GM21390 (cell line): ENCODE data around the gene ALDH1L2.

ENCODE experiments used
- ATAC-seq: cut with Tn5 transposase; IDR thresholded peaks from one replicate; pipeline ENCODE4 v1.9.1; 2021; ENCODE audit not compliant: unreplicated experiment

Gene ALDH1L2

DNA sequence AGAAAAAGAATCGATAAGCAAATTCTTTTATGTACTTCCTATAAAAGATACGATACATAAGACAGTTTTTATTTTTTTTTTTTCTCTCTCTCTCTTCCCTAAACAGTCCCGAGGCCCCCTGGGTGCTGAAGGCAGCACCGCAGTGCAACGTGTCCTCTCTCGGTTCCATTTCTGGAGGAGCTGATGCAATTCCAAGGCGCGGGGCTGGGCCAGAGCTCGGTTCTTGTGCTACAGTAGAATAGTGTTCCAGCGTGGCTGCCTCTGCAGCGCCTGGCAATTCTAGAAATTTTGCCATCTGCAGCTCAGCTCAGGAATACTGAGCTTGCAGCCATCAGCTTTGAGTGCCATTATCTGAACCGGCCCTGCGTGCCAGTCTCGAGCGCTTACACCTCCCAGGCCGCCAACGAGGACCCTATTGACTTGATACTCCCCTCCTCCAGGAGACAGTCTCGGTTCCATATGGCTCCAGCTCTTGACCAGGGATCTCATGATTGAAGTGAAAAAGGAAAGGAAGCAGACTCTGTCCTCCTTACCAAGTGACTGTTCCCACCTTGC lies 630 bp downstream of the ALDH1L2 start:
- ATAC-seq = peak; percentile 43

DNA sequence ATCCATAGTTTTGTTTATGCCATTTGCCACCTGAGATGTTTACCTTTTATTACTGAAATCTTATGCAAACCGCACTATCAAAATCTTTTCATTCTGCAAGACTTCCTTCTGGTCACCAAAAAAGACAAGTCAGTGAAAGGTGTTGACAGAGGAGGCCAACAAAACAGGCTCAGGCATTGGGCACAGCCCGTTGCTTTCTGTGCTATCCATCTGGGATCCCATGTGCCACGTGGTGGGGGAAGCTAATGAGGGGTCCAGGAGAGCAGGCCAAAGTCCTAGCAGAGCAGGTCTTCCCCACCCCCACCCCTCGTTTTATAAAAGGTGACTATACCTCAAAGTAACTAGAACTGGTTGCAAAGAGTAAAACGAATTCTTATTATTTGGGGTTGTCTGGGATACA lies 1.2 kb downstream of the ALDH1L2 start:
- ATAC-seq = no peak

GRCh38 chr12:105078712-105079570 lies 5.3 kb downstream of the ALDH1L2 start:
- no peak for ATAC-seq

- no peak for ATAC-seq
Observed at GRCh38 chr12:105077435-105077834, 6.8 kb downstream of the ALDH1L2 start.

DNA sequence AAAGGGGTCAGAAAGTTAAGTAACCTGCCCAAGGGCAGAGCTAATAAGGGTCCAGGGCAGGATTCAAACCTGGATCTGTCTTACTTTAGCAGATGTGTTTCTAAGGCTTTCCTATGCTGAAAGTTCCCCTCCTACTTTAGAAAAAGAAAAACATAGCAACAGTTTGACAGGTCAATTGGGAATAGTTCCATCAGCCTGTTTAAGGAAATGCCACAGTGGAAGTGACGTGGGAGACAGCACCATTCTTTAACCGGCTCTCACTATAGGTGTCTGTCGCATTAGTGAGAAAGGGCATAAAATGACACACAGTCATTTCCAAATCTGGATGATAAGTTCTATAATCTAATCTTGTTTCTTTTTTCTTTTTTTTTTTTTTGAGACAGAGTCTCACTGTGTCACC lies 7.3 kb downstream of the ALDH1L2 start:
- no peak for ATAC-seq

GRCh38 chr12:105076098-105076497 lies 8.2 kb downstream of the ALDH1L2 start:
- ATAC-seq = no peak

GRCh38 chr12:105072888-105073488 lies 11.3 kb downstream of the ALDH1L2 start:
- no peak for ATAC-seq

DNA sequence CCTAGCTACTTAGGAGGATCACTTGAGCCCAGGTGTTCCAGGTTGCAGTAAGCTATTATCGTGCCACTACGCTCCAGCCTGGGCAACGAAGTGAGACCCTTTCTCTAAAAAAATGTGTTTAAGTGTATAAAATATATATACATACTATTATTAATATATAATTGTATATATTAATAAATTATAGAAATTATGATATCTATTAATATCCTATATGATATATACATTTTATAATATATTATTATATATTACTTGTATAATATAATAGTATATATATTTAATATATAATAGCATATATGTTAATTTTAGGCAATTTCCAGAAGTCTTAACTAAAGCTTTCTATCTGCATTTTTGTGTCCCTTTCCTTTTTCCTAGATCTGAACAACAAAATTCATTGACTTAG lies 12.3 kb downstream of the ALDH1L2 start:
- ATAC-seq = no peak

DNA sequence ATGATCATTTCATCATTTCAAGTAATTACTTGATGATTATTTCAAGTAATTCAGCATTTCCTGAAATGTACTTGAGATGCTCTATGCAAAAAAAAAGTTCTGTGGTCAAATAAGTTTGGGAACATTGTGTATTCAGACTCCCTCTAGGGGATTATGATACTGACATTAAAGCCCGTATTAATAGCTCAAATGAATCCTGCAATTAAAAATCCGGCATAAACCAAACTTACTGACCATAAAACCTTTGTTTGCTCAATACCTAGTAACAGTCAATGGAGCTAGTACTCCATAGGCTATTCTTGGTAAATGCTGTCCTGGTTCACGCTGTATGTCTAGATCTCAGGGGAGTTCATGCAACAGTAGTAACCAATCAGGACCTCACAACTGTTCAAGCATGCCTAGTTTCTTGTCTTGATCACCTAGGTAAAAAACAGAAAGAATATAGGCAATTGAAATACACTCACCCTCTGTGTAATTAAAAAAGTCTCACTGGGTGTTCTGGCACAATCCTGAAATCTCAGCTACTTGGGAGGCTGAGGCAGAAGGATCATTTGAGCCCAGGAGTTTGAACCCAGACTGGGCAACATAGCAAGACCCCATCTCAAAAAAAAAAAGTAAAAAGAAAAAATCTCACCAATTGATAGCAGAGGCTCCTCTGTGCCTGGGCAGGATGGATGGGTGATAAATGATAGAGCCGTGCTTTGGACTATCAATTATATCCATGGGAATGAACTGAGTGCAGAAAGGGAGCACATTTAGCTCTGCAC lies 14.1 kb downstream of the ALDH1L2 start:
- ATAC-seq = no peak

- no peak for ATAC-seq
Observed at GRCh38 chr12:105067511-105068031, 16.7 kb downstream of the ALDH1L2 start.

GRCh38 chr12:105064564-105065178 lies 19.6 kb downstream of the ALDH1L2 start:
- ATAC-seq = no peak

- ATAC-seq = no peak
Observed at GRCh38 chr12:105060715-105061378, 23.4 kb downstream of the ALDH1L2 start.

GRCh38 chr12:105057174-105057573 lies 27.1 kb downstream of the ALDH1L2 start:
- no peak for ATAC-seq

GRCh38 chr12:105053116-105053572 lies 31.1 kb downstream of the ALDH1L2 start:
- peak; percentile 78 for ATAC-seq

GRCh38 chr12:105051981-105052380 lies 32.3 kb downstream of the ALDH1L2 start:
- no peak for ATAC-seq

DNA sequence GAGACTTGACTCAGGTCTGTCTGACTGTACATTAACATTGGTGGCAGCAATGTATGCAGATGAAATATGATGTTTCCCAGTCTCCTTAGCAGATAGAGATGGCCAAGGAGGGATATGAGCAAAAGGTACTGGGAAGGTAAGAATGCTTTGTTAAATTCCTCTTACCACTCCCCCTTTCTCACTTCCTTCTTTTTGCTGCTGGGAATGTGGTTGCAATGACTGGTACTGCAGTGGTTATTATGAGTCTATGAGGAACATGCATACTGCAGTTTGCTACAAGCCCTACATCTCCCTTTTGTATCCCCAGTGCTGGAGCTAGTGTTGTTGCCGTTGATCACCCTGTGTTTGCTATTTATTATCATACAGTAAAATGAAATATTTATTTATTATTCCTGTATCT lies 35.9 kb downstream of the ALDH1L2 start:
- no peak for ATAC-seq

GRCh38 chr12:105047308-105047707 lies 37.0 kb downstream of the ALDH1L2 start:
- no peak for ATAC-seq

GRCh38 chr12:105041186-105041585 lies 43.1 kb downstream of the ALDH1L2 start:
- no peak for ATAC-seq

DNA sequence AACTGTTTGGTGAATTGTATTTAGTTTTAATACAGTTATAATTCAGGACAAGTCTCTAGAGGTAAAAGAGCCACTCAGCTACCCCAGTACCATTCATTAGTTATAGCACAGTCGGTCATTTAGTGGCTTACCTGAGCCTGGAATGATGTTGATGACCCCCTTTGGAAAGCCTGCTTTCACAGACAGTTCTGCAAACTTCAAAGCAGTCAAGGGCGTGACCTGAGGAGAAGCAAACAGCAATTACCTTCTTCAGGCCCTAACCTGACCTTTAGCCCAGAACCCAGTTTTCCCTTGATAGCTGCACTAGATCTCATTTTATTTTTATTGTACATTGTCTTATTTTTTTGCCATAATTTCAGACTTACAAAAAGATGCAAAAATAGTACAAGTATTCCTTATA lies 43.8 kb downstream of the ALDH1L2 start:
- no peak for ATAC-seq
